Measurements from ENCODE around the gene SYP.

SYP gene

GRCh38 chrX:49199906-49200771, at the start of gene SYP:
Gene SYP (minus strand): TSS chrX:49200193. CDS start chrX:49200186, 7 bp downstream.
- peak; percentile 90 for DNase-seq

- DNase-seq: no peak
Observed at GRCh38 chrX:49249616-49250015, 49.6 kb upstream of the SYP start.

GRCh38 chrX:49249071-49249470, 49.1 kb upstream of the SYP start:
- DNase-seq: no peak

GRCh38 chrX:49247916-49248811, 48.2 kb upstream of the SYP start:
- DNase-seq: no peak

- DNase-seq: no peak
Observed at GRCh38 chrX:49247346-49247745, 47.4 kb upstream of the SYP start.

- no peak for DNase-seq
Observed at GRCh38 chrX:49246541-49246940, 46.5 kb upstream of the SYP start.

- DNase-seq: no peak
Observed at GRCh38 chrX:49244207-49244606, 44.2 kb upstream of the SYP start.

- DNase-seq: no peak
Observed at GRCh38 chrX:49243166-49243565, 43.2 kb upstream of the SYP start.

- DNase-seq: no peak
Observed at GRCh38 chrX:49242545-49243066, 42.6 kb upstream of the SYP start.

GRCh38 chrX:49238735-49239134, 38.7 kb upstream of the SYP start:
- no peak for DNase-seq

- DNase-seq: no peak
Observed at GRCh38 chrX:49237060-49237459, 37.1 kb upstream of the SYP start.

GRCh38 chrX:49233887-49234555, 34.0 kb upstream of the SYP start:
- no peak for DNase-seq

- no peak for DNase-seq
Observed at GRCh38 chrX:49233176-49233575, 33.2 kb upstream of the SYP start, which contains the start of gene CACNA1F. Gene CACNA1F (minus strand): TSS chrX:49233340. CDS start chrX:49233309, 31 bp downstream.

GRCh38 chrX:49232525-49232924, 32.5 kb upstream of the SYP start:
- no peak for DNase-seq

GRCh38 chrX:49231333-49232000, 31.5 kb upstream of the SYP start:
- no peak for DNase-seq

GRCh38 chrX:49230500-49231232, 30.7 kb upstream of the SYP start:
- DNase-seq: peak; percentile 71

- no peak for DNase-seq
Observed at GRCh38 chrX:49228185-49228584, 28.2 kb upstream of the SYP start.

- DNase-seq: no peak
Observed at GRCh38 chrX:49227726-49228125, 27.7 kb upstream of the SYP start.

GRCh38 chrX:49226946-49227345, 27.0 kb upstream of the SYP start:
- DNase-seq: no peak

- no peak for DNase-seq
Observed at GRCh38 chrX:49225858-49226257, 25.9 kb upstream of the SYP start.

- no peak for DNase-seq
Observed at GRCh38 chrX:49221868-49222267, 21.9 kb upstream of the SYP start.

- no peak for DNase-seq
Observed at GRCh38 chrX:49220100-49220499, 20.1 kb upstream of the SYP start.

Measured in CD4-positive, alpha-beta T cell treated with Interleukin-6 for 4 hours (primary cell).